SH-SY5Y (cell line): ENCODE measurements around the gene CHD6.

Source experiments
- GATA2 ChIP-seq: IDR thresholded peaks from 2 replicates; pipeline ENCODE4 v1.6.1; 2011; ENCODE audit warnings: mild to moderate bottlenecking, low read depth, low read length
- GATA3 ChIP-seq: IDR thresholded peaks from 2 replicates; pipeline ENCODE4 v1.6.1; 2011; ENCODE audit warnings: low read depth, mild to moderate bottlenecking, low read length, moderate library complexity

The CHD6 gene

GRCh38 chr20:41446456-41446855 is 171.7 kb downstream of the CHD6 start:
- no peak for TF ChIP-seq GATA3
- no peak for TF ChIP-seq GATA2

DNA sequence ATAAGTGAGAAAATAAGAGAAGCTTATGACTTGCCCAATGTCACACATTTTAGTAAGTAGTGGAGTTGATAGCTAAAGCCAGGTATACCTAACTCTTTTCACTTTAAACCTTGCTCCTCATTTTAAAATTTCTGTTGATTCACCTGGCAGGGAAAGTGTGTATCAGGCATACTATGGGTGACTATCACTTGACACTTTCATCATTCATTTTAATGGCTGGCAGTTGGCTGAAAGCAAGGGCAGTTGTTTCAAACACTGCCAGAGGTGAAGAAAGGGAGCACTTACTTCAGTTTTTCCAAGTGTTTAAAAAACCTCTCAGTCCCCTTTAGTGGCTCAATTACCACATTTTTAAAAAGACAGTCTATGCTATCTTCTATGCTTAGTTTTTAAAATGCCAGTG is 173.4 kb downstream of the CHD6 start:
- TF ChIP-seq GATA2 (no peak), GATA3 (no peak)

GRCh38 chr20:41443691-41444090 is 174.5 kb downstream of the CHD6 start:
- TF ChIP-seq GATA2, result no peak

- TF ChIP-seq GATA2, result no peak
- no peak for TF ChIP-seq GATA3
Measured at GRCh38 chr20:41440882-41441281, 177.3 kb downstream of the CHD6 start.

DNA sequence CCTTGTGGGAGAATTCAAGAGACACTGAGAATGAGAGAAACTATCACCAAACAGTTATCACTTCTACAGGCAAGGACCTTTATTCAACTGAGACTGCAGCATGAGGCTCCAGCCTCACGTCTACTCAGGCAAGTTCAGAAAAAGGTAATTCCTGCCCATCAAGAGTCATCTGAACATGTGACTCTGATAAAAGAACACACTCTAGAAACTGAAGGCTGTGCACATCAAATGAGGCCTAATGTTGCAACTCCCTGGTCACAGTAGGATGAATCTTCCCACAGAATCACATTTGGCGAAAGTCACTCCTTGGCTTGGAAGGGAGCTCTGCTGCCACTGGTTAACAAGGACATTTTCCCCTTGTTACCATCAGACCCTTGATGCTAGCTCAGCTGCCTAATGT is 180.3 kb downstream of the CHD6 start:
- no peak for TF ChIP-seq GATA3
- TF ChIP-seq GATA2, result no peak

DNA sequence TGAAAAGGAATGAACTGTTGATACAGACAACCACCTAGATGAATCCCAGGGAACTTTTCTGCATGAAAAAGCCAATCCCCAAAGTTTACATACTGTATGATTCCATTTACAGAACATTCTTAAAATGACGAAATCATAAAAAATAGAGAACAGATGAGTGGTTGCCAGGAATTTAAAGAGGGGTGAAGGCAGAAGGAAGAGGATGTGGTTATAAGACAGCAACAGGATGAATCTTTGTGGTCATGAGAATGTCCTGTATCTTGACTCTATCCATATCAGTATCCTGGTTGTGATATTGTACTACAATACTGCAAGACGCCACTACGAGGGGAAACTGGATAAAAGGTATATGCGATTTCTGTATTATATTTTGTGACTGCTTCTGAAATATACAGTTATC is 181.5 kb downstream of the CHD6 start:
- TF ChIP-seq GATA3 (no peak), GATA2 (no peak)

DNA sequence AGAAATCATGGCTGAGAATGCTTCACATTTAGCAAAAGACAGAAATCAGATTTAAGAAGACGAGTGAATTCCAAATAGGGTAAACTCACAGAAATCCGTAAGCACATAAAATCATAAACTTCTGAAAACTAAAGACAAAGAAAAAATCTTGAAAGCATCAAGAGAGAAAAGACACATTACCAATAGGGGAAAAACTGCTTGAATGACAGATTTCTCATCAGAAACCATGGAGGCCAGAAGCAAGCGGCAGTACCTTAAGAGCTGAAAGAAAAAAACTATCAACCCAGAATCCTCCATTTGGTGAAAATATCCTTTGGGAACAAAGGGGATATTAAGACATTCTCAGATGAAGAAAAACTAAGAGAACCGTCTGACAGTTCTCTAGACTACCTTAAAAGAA is 185.0 kb downstream of the CHD6 start:
- no peak for TF ChIP-seq GATA2
- TF ChIP-seq GATA3, result no peak

- TF ChIP-seq GATA3 (no peak), GATA2 (no peak)
Measured at GRCh38 chr20:41432746-41433145, 185.4 kb downstream of the CHD6 start.

DNA sequence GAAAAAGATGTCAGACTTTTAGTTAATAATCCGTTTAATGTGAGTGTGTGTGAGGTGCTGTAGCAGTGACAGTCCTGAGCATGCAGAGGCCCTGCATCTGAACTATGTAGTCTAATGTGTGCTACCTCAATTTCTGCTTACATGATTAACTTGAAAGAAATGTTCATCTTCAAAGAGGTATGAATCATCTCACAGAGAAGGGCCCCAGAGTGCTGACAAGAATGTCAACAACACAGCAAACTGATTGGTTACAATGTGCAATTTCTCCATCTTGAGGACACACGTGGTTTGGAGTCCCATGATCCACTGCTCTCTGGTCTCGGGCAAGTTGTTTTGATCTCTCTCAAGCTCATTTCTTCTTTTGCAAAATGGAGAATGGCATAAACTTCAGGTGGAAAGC is 189.9 kb downstream of the CHD6 start:
- TF ChIP-seq GATA3, result no peak
- TF ChIP-seq GATA2, result no peak

- TF ChIP-seq GATA3 (no peak), GATA2 (no peak)
Measured at GRCh38 chr20:41427833-41428232, 190.3 kb downstream of the CHD6 start.

DNA sequence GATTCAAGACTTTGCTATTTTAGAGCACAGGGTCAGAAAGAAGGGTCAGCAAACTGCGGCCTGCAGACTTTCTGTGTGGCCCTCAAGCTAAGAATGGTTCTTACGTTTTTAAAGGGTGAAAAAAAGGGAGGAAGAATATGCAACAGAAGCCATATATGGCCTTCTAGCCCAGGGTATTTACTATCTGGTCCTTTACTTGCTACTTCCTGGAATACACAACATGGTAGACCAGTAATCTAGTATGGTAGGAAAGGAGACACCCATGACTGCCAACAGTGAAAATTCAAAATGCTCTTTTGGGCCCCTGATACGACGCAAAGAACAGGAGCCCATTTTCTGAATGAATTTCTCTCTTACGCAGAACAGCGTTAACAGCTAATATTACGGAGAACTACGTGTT is 191.2 kb downstream of the CHD6 start:
- TF ChIP-seq GATA2 (no peak), GATA3 (no peak)

- TF ChIP-seq GATA3, result no peak
- no peak for TF ChIP-seq GATA2
Measured at GRCh38 chr20:41426086-41426830, 191.9 kb downstream of the CHD6 start.

- no peak for TF ChIP-seq GATA3
- no peak for TF ChIP-seq GATA2
Measured at GRCh38 chr20:41425180-41425884, 192.8 kb downstream of the CHD6 start.

DNA sequence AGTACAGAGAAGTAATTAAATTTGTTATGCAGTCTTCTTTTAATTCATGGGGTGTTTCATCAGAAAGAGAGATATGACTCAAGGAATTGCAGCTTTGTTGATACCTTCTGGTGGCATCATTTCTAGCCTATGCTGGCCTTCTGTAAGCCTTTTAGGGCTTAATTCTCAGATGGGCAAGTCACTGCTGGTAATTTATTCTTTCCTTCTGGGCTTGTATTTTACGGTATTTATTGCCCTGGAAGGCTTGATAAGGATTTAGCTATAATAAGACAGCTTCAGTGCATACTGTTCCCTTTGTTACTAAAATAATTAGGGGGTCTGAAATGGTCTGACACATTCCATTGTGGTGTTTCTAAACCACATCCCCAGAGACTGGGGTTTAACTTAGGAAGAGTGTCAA is 193.6 kb downstream of the CHD6 start:
- no peak for TF ChIP-seq GATA2
- no peak for TF ChIP-seq GATA3

GRCh38 chr20:41424011-41424410 is 194.2 kb downstream of the CHD6 start:
- TF ChIP-seq GATA3 (no peak), GATA2 (no peak)

DNA sequence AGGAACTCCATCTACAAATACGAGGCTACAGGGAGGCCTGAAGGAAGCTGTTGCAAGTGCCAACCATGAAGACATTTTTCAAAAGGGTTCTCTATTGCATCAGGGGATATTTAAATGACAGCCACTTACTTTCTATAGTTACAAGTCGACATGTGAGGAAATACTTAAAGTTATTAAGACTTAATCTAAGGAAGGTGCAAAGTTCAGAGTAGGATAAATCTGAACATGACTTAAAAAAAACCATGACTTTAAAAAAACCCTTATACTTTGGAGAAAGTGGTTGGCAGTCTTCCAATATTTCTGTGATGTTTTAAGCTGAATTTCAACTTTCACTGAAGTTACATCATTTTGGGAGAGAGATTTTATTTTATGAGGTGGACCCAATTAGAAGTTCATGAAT is 195.2 kb downstream of the CHD6 start:
- TF ChIP-seq GATA3, result no peak
- TF ChIP-seq GATA2, result no peak
